B cell (primary cell): ENCODE results near the gene SLC7A6. TPM values are rescaled to one million over a fixed set of nuclear protein-coding genes. Genes with fewer than 3 reads are reported as not detected.

Experiments
- ATAC-seq: fragments of 200-7000 bp; cut with Tn5 transposase; one replicate; pipeline ENCODE4 v1.10.0; 2021; ENCODE audit warnings: low read depth, mild to moderate bottlenecking, moderate number of reproducible peaks, moderate library complexity
- CTCF ChIA-PET: fragments of 350-600 bp; sonication (Branson Sonifier 250); formaldehyde crosslinking; loops from one replicate; lab custom pipeline; 2021; ENCODE audit warnings: antibody characterized with exemption, inconsistent platforms; lab: Charles Lee
- POLR2A ChIA-PET: fragments of 350-600 bp; sonication (Branson Sonifier 250); formaldehyde crosslinking; loops from one replicate; lab custom pipeline; 2021; ENCODE audit warnings: antibody characterized with exemption; lab: Charles Lee
- DNase-seq: peaks from one replicate; pipeline ENCODE4 v3.0.0; 2013
- H2AFZ ChIP-seq: 2 replicates; pipeline ENCODE4 v1.6.1; 2012; ENCODE audit warnings: mild to moderate bottlenecking, low read depth, low read length; ENCODE audit not compliant: insufficient read depth, poor library complexity, severe bottlenecking
- H3K27ac ChIP-seq, 2 donors: 1 replicate in 1 of 2; 2 replicates in 1 of 2; pipeline ENCODE4 v1.5.1; 2012 to 2013; ENCODE audit warnings: low read length in 2 of 2, mild to moderate bottlenecking in 2 of 2, moderate library complexity in 1 of 2
- H3K27me3 ChIP-seq, 4 experiments: fragments of 200-600 bp in 1 of 4; sonication (generic) in 1 of 4; replicated peaks in 1 of 4; 1 replicate in 2 of 4; 2 replicates in 2 of 4; pipeline versions ENCODE4 v1.6.1 to v1.7.0; 2013 to 2016; ENCODE audit warnings: low read length in 3 of 4, mild to moderate bottlenecking in 2 of 4, mixed read lengths in 1 of 4, moderate library complexity in 1 of 4; ENCODE audit not compliant: insufficient read depth in 4 of 4, control insufficient read depth in 3 of 4; ENCODE audit errors: control extremely low read depth in 1 of 4
- H3K36me3 ChIP-seq, 2 experiments: replicated peaks in 1 of 2; 1 replicate in 1 of 2; 2 replicates in 1 of 2; pipeline versions ENCODE4 v1.6.1 to v1.7.1; 2013; ENCODE audit warnings: low read length in 1 of 2; ENCODE audit not compliant: insufficient read depth in 2 of 2, control insufficient read depth in 1 of 2; ENCODE audit errors: control extremely low read depth in 1 of 2, extremely low read depth in 1 of 2
- H3K4me1 ChIP-seq, 2 donors: fragments of 200-600 bp in 1 of 2; sonication (generic) in 1 of 2; 1 replicate in 1 of 2; 2 replicates in 1 of 2; pipeline versions ENCODE4 v1.5.1 to v1.6.1; 2013 to 2017; ENCODE audit warnings: low read length in 2 of 2; ENCODE audit not compliant: control insufficient read depth in 2 of 2, insufficient read depth in 2 of 2
- H3K4me2 ChIP-seq: replicated peaks from 2 replicates; pipeline ENCODE3; 2012; ENCODE audit warnings: mild to moderate bottlenecking, low read depth, low read length; ENCODE audit not compliant: poor library complexity, severe bottlenecking
- H3K4me3 ChIP-seq, 5 experiments: fragments of 200-600 bp in 1 of 5; sonication (generic) in 1 of 5; 1 replicate in 3 of 5; 2 replicates in 2 of 5; pipeline versions ENCODE4 v1.5.1 to v1.7.0; 2011 to 2016; ENCODE audit warnings: low read length in 4 of 5, mild to moderate bottlenecking in 4 of 5, low read depth in 2 of 5, control low read depth in 1 of 5, moderate library complexity in 1 of 5; ENCODE audit not compliant: insufficient read depth in 1 of 5; ENCODE audit errors: control extremely low read depth in 1 of 5, extremely low read depth in 1 of 5
- H3K79me2 ChIP-seq: fragments of 200-600 bp; sonication (generic); one replicate; pipeline ENCODE4 v1.6.0; 2016; ENCODE audit warnings: low read length; ENCODE audit not compliant: control insufficient read depth, insufficient read depth
- H3K9ac ChIP-seq: fragments of 200-600 bp; sonication (generic); 2 replicates; pipeline ENCODE4 v1.6.1; 2017; ENCODE audit warnings: mild to moderate bottlenecking, low read length, moderate library complexity
- H3K9me3 ChIP-seq, 3 donors: one replicate each; pipeline versions ENCODE4 v1.6.1 to v1.7.1; 2013; ENCODE audit warnings: low read length in 2 of 3; ENCODE audit not compliant: control insufficient read depth in 2 of 3, insufficient read depth in 1 of 3; ENCODE audit errors: control extremely low read depth in 1 of 3
- H4K20me1 ChIP-seq: 2 replicates; pipeline ENCODE4 v1.6.0; 2012; ENCODE audit warnings: mild to moderate bottlenecking, low read length; ENCODE audit not compliant: insufficient read depth, control insufficient read depth, poor library complexity, severe bottlenecking
- H3K27ac Mint-ChIP-seq: one replicate; pipeline ENCODE4 v1.8.0; 2021; ENCODE audit warnings: mixed read lengths
- H3K27me3 Mint-ChIP-seq: one replicate; pipeline ENCODE4 v1.8.0; 2021; ENCODE audit warnings: mixed read lengths
- H3K4me1 Mint-ChIP-seq: one replicate; pipeline ENCODE4 v1.8.0; 2021; ENCODE audit warnings: mixed read lengths
- H3K4me3 Mint-ChIP-seq: one replicate; pipeline ENCODE4 v1.8.0; 2021; ENCODE audit warnings: mixed read lengths
- H3K9me3 Mint-ChIP-seq: one replicate; pipeline ENCODE4 v1.8.0; 2022; ENCODE audit warnings: mixed read lengths; ENCODE audit not compliant: insufficient read depth
- EZH2 ChIP-seq: IDR thresholded peaks from 2 replicates; pipeline ENCODE4 v1.6.1; 2012; ENCODE audit warnings: borderline replicate concordance, low read depth, mild to moderate bottlenecking, moderate library complexity, low read length; ENCODE audit not compliant: insufficient read depth, poor library complexity, severe bottlenecking
- WGBS: methylation state at CpG from one replicate; pipeline ENCODE4 v1.1.5; 2013; ENCODE audit warnings: missing lambda C conversion rate; ENCODE audit not compliant: insufficient coverage; 5-methylcytosine and 5-hydroxymethylcytosine counted together
- intact Hi-C: fragments of 100-400 bp; cut with micrococcal nuclease; formaldehyde crosslinking; loops from one replicate; pipeline ENCODE4 v1.10.0; 2022
- polyA plus RNA-seq: library from polyadenylated mRNA; depleted of rRNA; stranded (reverse); fragments of >200 nt; gene quantifications from 2 replicates; pipeline ENCODE4 v1.2.3, GENCODE V29; 2012
- total RNA-seq, 2 donors: library from RNA; stranded (reverse); fragments of 120-200 nt in 1 of 2; gene quantifications; 1 replicate in 1 of 2; 2 replicates in 1 of 2; pipeline versions ENCODE4 v1.2.3 to v1.2.4, GENCODE V29; 2013 to 2022
- TF ChIP-seq, protein P1 (sequence below): fragments of 200-600 bp; IDR thresholded peaks from one replicate; pipeline ENCODE4 v1.8.0; 2022; ENCODE audit warnings: antibody characterized with exemption, mild to moderate bottlenecking

SLC7A6 gene
- total and polyA plus RNA-seq, 2 donors (not counting 1 experiment from before 2014, with no cell fraction given) = 73.8 to 85.1 TPM

DNA sequence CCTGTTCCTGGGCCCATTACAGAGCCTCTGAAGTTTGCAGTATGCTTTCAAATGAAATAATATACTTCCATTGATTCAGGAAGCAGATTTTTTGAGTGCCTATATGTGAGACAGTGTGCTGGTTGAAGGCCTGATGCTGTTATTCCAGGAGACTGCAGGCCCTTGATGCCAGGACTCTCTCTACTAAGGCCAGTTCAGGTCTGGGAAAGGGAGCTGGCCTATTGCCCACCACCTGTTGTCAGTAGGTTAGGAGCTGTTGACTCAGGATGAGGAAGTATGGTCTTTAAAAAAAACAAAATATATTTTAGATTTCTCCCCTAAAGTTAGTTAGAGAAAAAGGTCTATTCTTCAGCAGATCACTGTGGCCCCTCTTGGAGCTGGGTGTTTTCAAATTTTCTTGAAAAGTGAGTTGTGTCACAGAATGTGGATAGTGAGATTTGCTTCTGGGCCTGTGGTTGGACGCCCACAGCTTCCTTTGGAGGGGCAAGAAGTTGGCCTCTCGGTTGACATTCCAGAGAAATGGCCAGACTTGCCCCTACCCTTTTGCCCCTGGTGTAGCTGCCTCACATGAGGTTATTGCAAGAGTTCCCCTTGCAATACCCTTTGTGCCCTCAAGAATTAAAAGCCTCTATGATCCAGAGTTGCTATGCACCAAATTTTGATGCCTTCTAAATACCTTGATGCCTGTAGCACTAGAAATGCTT is 36.3 kb upstream of the SLC7A6 start:
- ATAC-seq = no peak
- CTCF ChIA-PET = interaction anchor here (0.6 to 7.1 kb wide), 31 partner anchors 10 to 1274 kb away, joined by 3 to 62 read pairs (median 4); partner anchors contain the start of genes CTCF, DDX28, DUS2 and NFATC3

More for the DNA sequence above, 36.3 kb upstream of the SLC7A6 start:
- Mint-ChIP-seq H3K27me3 (no peaks in the 10 kb centered on the region), H3K9me3 (no peaks in the 10 kb centered on the region), H3K27ac (peak overlapping the region; percentile 82), H3K4me3 (no peak overlapping the region), H3K4me1 (peaks cover 39% of the 10 kb centered on the region)
- no peak for TF ChIP-seq EZH2
- TF ChIP-seq, protein P1, sequence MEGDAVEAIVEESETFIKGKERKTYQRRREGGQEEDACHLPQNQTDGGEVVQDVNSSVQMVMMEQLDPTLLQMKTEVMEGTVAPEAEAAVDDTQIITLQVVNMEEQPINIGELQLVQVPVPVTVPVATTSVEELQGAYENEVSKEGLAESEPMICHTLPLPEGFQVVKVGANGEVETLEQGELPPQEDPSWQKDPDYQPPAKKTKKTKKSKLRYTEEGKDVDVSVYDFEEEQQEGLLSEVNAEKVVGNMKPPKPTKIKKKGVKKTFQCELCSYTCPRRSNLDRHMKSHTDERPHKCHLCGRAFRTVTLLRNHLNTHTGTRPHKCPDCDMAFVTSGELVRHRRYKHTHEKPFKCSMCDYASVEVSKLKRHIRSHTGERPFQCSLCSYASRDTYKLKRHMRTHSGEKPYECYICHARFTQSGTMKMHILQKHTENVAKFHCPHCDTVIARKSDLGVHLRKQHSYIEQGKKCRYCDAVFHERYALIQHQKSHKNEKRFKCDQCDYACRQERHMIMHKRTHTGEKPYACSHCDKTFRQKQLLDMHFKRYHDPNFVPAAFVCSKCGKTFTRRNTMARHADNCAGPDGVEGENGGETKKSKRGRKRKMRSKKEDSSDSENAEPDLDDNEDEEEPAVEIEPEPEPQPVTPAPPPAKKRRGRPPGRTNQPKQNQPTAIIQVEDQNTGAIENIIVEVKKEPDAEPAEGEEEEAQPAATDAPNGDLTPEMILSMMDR = no peak
- peak overlapping the region in 1 of 2 donors; percentile 61 for H3K27ac ChIP-seq
- peaks cover 32% of the 10 kb centered on the region for H4K20me1 ChIP-seq
- H3K4me1 ChIP-seq = peaks cover 24 to 27% of the 10 kb centered on the region in 2 donors
- H3K4me3 ChIP-seq = no peak overlapping the region
- peaks cover 16% of the 10 kb centered on the region for H3K79me2 ChIP-seq
- no peaks in the 10 kb centered on the region for H3K9me3 ChIP-seq
- WGBS = 20% methylated on average over 1 of the region's 2 CpGs
- DNase-seq = no peak
- POLR2A ChIA-PET = interaction anchor here (0.6 to 0.7 kb wide), 2 partner anchors 83 to 229 kb away, joined by 4 to 5 read pairs; partner anchors contain the start of genes PRMT7 and SLC7A6OS
- H2AFZ ChIP-seq = no peak overlapping the region
- H3K36me3 ChIP-seq = peaks cover 18 to 37% of the 10 kb centered on the region in 2 experiments
- intact Hi-C loops = loop anchor here (2.0 to 10.0 kb wide), 2 partner anchors 235 to 263 kb away; partner anchors contain the start of gene SLC12A4
- H3K27me3 ChIP-seq = no peaks in the 10 kb centered on the region
- H3K4me2 ChIP-seq = peak overlapping the region; percentile 40
- H3K9ac ChIP-seq = no peak overlapping the region
